HG02610 (cell line): ENCODE results near the gene ROGDI.

Experiments used
- ATAC-seq: cut with Tn5 transposase; IDR thresholded peaks from one replicate; pipeline ENCODE4 v1.9.1; 2021; ENCODE audit warnings: mild to moderate bottlenecking, moderate library complexity; ENCODE audit not compliant: unreplicated experiment

Gene ROGDI

GRCh38 chr16:4767872-4768548, 34.4 kb downstream of the ROGDI start:
- ATAC-seq, result peak; percentile 2

GRCh38 chr16:4766875-4767628, 35.4 kb downstream of the ROGDI start, which contains the start of gene ZNF500:
ZNF500 (minus strand) TSS chr16:4767162; CDS start chr16:4765978, 1,184 bp downstream.
- peak; percentile 78 for ATAC-seq

GRCh38 chr16:4765511-4766474, 36.6 kb downstream of the ROGDI start:
- no peak for ATAC-seq

DNA sequence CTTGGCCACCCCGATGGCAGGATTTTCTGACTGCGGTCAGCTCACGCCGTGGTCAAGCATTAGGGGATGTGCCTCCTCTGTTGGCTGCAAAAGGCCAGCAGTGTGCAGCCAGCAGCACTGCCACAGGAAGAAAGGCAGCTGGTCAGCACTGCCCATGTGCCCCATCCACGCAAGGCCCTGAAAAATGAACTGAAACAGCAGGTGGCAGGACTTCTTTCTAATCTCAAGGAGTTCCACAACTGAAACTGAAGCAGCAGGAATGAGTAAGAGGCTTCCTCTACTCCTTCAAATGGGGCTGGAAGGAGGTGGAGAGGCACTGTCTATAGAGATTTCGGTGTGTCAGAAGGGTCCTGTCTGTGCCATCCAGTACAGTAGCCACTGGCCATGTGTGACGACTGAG, 38.6 kb downstream of the ROGDI start:
- ATAC-seq, result no peak

DNA sequence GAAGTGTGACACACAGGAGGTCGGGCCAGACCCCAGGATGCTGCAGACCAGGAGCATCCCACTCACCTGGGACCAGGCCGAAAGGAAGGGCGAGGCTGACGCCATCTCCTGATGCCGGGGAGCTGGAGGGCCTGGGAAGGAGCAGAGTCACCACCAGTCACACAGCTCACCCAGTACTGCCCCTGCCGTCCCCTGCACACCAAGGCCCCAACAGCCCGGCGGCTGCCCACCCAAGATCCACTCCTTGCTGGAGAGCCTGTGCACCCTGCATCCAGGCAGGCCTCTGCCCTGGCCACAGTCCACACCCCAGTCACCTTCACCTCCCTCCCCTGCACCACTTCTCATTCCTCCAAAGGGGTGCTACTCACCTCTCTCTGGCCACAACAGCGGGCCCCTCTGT, 40.2 kb downstream of the ROGDI start:
- ATAC-seq, result no peak

GRCh38 chr16:4760221-4760910, 42.1 kb downstream of the ROGDI start:
- ATAC-seq, result no peak

- no peak for ATAC-seq
Measured at GRCh38 chr16:4755687-4756086, 46.7 kb downstream of the ROGDI start.

GRCh38 chr16:4754865-4755264, 47.6 kb downstream of the ROGDI start:
- no peak for ATAC-seq

GRCh38 chr16:4753227-4753626, 49.2 kb downstream of the ROGDI start:
- no peak for ATAC-seq

DNA sequence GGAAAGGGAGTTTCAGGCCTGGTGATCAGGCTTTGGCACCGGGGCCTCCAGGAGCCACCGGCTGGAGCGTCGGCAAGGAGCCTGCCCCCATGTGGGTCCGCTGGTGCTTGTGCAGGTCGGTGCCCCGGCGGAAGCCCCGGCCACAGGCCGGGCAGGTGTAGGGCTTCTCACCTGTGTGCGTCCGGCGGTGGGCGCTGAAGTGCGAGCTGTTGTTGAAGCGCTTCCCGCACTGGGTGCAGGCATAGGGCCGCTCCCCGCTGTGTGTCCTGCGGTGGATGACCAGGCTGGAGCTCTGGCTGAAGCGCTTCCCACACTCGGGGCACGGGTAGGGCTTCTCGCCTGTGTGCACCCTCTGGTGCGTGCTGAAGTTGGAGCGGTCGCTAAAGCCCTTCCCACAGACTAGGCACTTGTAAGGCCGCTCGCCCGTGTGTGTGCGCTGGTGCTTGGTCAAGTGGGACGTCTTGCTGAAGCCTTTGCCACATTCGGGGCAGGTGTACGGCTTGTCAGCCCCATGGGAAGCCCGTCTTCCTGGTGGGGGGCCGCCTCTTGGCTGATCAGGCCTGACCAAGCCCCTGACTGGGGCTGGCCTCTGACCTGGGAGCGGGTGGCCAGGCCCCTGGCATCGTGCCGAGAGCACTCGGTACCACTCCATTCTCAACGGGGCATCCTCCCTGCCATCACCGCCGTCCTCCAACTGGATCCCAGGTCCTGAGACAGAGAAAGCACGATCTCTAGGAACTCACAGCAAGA, 49.9 kb downstream of the ROGDI start:
- ATAC-seq, result no peak

DNA sequence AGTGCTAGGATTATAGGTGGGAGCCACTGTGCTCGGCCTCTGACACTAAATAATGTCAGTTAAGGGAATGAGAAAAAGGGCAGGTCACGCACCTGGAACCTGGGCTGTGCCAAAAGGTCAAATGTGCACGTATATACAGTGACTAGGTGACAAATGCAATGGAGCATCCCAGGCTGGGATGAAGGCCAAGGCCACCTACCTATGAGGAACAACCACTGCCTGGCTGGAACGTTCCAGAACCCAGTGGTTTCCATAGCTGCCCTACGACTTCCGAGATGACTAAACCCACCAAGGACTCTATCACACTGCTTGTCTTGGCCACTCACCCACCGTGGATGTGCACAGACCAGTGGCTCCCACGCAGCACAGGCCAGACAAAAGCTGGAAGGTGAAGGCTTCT, 51.5 kb downstream of the ROGDI start:
- no peak for ATAC-seq

GRCh38 chr16:4749700-4750257, 52.7 kb downstream of the ROGDI start:
- no peak for ATAC-seq

- no peak for ATAC-seq
Measured at GRCh38 chr16:4748682-4749411, 53.6 kb downstream of the ROGDI start.

DNA sequence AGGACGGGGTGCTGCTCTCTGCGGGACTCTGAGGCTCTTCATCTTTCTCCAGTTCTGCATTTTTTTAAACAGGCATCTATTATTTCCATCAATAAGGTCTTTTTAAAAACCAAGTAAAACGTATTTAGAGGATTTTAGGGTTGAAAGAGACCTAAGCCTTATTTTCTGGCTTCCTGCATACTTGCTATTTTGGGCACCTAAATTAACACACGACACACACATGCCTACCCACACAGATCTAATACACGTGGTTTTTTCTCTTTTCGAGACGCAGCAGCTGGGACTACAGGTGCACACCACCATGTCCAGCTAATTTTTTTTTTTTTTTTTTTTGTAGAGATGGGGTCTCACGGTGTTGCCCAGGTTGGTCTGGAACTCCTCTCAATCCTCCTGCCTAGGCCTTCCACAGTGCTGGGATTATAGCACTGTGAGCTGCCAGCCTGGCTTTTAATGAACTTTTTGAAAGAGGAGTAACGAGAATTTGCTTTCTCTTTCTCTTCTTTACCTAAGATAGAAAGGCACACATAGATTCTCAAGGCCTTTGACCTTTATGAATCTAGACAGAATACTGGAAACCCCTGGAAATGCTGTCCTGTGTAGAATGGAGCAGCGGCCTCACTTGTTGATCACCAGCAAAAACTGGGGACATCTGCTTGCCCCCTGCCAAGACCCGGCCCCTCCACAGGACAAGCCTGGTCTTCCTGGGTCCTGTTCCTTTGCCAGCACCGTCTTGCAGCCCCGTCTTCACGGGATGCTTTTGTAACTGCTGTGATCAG, 54.3 kb downstream of the ROGDI start:
- no peak for ATAC-seq

DNA sequence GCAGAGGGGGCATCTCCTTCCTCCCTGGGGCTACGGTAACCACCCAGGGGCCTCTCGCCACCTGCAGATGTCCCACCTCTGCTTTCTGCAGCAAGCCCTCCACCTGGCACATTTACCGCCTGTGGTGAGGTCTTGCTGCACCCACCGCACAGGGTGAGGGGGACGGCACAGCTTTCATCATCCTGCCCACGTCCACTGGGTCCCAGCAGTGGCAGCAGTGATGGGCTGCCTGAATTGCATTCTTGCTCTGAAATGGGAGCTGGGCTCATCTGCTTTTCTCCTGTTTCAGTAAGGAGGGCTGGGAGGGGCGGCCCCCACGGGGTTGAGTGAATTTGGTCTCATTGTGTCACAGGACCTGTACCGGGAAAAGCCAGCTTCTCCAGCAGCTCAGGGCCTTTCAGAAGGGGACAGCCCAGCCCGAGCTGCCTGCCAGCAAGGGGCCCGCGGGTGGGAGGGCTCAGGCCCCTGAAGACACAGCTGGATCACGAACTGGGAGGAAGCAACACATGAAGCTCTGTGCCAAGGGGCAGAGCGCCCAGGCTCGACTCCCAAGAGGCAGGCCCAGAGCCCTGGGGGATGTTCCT, 55.4 kb downstream of the ROGDI start:
- no peak for ATAC-seq
